NB4 (cell line): Measurements from ENCODE around the gene STK24.

Experiments
- POLR2A ChIP-seq: IDR thresholded peaks from 2 replicates; pipeline ENCODE4 v1.6.1; 2011; ENCODE audit warnings: mild to moderate bottlenecking; ENCODE audit not compliant: insufficient read length; ENCODE audit errors: extremely low read depth
- TF ChIP-seq, protein P1 (sequence below): IDR thresholded peaks from one replicate; pipeline ENCODE4 v1.5.1; 2012; ENCODE audit warnings: low read depth, low read length

- TF ChIP-seq, protein P1, sequence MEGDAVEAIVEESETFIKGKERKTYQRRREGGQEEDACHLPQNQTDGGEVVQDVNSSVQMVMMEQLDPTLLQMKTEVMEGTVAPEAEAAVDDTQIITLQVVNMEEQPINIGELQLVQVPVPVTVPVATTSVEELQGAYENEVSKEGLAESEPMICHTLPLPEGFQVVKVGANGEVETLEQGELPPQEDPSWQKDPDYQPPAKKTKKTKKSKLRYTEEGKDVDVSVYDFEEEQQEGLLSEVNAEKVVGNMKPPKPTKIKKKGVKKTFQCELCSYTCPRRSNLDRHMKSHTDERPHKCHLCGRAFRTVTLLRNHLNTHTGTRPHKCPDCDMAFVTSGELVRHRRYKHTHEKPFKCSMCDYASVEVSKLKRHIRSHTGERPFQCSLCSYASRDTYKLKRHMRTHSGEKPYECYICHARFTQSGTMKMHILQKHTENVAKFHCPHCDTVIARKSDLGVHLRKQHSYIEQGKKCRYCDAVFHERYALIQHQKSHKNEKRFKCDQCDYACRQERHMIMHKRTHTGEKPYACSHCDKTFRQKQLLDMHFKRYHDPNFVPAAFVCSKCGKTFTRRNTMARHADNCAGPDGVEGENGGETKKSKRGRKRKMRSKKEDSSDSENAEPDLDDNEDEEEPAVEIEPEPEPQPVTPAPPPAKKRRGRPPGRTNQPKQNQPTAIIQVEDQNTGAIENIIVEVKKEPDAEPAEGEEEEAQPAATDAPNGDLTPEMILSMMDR: no peak
- no peak for TF ChIP-seq POLR2A
Observed at GRCh38 chr13:98530217-98530616, 46.7 kb downstream of the STK24 start.
